Thyroid gland (tissue), 4 donors: Measurements from ENCODE around the gene ABCC4.

Source experiments
- CTCF ChIP-seq, 6 experiments: fragments of 200-600 bp in 3 of 6; fragments of 450-650 bp in 3 of 6; sonication (generic) in 3 of 6; IDR thresholded peaks; one replicate each; pipeline ENCODE4 v1.5.1; 2016 to 2019; ENCODE audit warnings: antibody characterized with exemption in 6 of 6, mild to moderate bottlenecking in 2 of 6, inconsistent platforms in 1 of 6, moderate library complexity in 1 of 6
- POLR2A ChIP-seq, 2 donors: fragments of 450-650 bp; IDR thresholded peaks; one replicate each; pipeline ENCODE4 v1.6.1; 2017; ENCODE audit warnings: antibody characterized with exemption in 2 of 2, mild to moderate bottlenecking in 2 of 2, moderate library complexity in 1 of 2

GRCh38 chr13:95188128-95188527 is 113.1 kb downstream of the ABCC4 start:
- TF ChIP-seq CTCF (IDR thresholded peaks at IDR 0.05) (no peak), POLR2A (IDR thresholded peaks at IDR 0.05) (no peak)
